Smooth muscle cell of the umbilical artery (primary cell): Measurements from ENCODE around the gene PCDHGA1. TPM values are rescaled to one million over a fixed set of nuclear protein-coding genes. Genes with fewer than 3 reads are reported as not detected.

Source experiments
- total RNA-seq: library from RNA; depleted of rRNA; stranded (reverse); fragments of >200 nt; gene quantifications from 2 replicates; pipeline ENCODE4 v1.2.3, GENCODE V29; 2014

The PCDHGA1 gene
- 0.69 and 0.89 TPM in 2 replicates for total RNA-seq

DNA sequence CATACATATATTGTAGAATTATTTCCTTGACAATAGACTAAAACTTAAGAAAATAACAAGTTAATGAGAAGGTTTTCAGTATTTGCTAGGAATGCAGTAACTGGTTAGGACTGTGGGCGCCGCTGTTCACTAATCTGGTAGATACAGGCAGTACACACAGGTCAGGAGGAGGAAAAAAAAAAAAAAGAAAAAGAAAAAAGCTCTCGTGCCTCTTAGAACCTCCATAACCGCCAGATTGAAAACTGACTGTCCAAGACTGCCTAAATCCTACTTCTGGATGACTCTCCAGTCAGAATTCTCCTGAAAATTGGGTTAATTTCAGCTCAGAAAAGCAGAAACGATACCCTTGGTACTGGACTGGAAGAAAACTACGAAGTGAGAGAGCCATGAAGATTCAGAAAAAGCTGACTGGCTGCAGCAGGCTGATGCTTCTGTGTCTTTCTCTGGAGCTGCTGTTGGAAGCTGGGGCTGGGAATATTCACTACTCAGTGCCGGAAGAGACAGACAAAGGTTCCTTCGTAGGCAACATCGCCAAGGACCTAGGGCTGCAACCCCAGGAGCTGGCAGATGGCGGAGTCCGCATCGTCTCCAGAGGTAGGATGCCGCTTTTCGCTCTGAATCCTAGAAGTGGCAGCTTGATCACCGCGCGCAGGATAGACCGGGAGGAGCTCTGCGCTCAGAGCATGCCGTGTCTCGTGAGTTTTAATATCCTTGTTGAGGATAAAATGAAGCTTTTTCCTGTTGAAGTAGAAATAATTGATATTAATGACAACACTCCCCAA lies at the start of gene PCDHGA1:
Gene PCDHGA1 (plus strand): TSS at position 216 of the 782 bp plus-strand sequence.

GRCh38 chr5:141303756-141304155 lies 26.6 kb upstream of the PCDHGA1 start, which contains the start of gene SLC25A2:
SLC25A2 (minus strand) TSS chr5:141304049; CDS start chr5:141303865, 184 bp downstream.

GRCh38 chr5:141320225-141321169 lies 9.8 kb upstream of the PCDHGA1 start, which contains the start of gene TAF7:
TAF7 (minus strand) TSS chr5:141320784; CDS start chr5:141320044, 740 bp downstream.

DNA sequence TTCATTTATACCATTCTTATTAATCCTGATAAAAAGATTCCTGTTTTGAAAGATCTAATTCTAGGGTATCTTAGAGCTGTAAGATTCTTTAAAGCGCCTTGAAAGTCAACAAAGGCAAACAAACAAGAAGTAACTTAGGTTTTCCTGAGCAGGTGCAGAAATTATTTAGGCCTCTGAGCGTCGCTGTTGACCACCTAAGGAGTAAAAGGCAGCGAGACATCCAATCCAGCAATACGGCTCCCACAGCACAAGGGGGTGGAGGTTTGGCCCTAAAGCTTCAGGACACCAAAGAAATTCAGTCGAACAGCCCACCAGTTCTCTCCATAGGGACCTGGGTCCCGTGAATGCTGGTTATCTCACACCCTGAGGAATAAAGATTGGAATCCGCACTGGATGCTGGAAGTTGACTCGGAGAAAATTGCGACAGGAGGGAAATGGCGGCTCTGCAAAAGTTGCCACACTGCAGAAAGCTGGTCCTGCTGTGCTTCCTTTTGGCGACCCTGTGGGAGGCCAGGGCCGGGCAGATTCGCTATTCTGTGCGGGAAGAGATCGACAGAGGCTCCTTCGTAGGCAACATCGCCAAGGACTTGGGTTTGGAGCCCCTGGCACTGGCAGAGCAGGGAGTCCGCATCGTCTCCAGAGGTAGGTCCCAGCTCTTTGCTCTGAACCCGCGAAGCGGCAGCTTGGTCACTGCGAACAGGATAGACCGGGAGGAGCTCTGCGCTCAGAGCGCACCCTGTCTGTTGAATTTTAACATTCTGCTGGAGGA lies 8.4 kb downstream of the PCDHGA1 start, which contains the start of gene PCDHGA2:
Gene PCDHGA2 (plus strand): TSS at position 223 of the 769 bp plus-strand sequence.

DNA sequence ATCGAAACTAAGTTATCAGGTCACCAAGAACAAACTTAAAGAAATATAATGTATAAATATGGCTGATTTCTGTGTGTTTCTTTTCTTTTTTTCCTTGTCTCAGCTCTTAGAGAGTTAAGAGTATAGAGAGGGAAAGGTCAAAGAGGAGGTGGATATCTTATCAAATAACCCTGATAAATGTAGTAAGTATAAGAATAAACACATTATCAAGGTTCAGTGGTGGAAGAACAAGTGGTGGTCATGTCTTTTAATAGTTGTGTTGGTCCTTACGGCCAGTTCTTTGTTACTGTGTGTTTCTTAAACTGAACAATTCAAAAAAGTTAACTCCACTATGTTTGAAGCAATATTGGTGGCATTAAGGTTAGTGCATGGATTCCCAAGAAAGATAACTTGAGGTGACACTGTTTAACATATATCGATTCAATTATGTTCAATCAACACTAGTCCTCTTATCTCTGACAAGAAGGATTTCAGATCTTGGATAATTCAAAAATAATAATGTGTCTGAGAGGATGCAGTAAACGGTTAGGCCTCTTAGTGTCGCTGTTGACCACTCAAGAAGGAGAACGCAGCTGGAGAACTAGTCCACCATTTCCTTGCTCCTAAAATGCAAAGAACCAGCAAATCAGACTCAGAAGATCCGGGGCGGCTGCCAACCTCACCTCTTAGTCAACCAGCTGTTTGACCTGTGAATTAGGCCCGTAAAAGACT lies 13.1 kb downstream of the PCDHGA1 start, which contains the start of gene PCDHGA3:
Gene PCDHGA3 (plus strand): TSS at position 588 of the 711 bp plus-strand sequence. CDS start 205 bp downstream, outside the sequence.

GRCh38 chr5:141349917-141350619 lies 19.8 kb downstream of the PCDHGA1 start, which contains the start of gene PCDHGB1:
PCDHGB1 (plus strand) TSS chr5:141350099; CDS start chr5:141350261, 162 bp downstream.

GRCh38 chr5:141354900-141355469 lies 24.7 kb downstream of the PCDHGA1 start, which contains the start of gene PCDHGA4:
PCDHGA4 (plus strand) TSS chr5:141355021; CDS start chr5:141355108, 87 bp downstream.

GRCh38 chr5:141359790-141360426 lies 29.6 kb downstream of the PCDHGA1 start, which contains the start of gene PCDHGB2:
PCDHGB2 (plus strand) TSS chr5:141359994; CDS start chr5:141360136, 142 bp downstream.

GRCh38 chr5:141363952-141364660 lies 33.8 kb downstream of the PCDHGA1 start, which contains the start of gene PCDHGA5:
PCDHGA5 (plus strand) TSS chr5:141364162; CDS start chr5:141364331, 169 bp downstream.

GRCh38 chr5:141369994-141370848 lies 39.9 kb downstream of the PCDHGA1 start, which contains the start of gene PCDHGB3:
PCDHGB3 (plus strand) TSS chr5:141370242; CDS start chr5:141370395, 153 bp downstream.

DNA sequence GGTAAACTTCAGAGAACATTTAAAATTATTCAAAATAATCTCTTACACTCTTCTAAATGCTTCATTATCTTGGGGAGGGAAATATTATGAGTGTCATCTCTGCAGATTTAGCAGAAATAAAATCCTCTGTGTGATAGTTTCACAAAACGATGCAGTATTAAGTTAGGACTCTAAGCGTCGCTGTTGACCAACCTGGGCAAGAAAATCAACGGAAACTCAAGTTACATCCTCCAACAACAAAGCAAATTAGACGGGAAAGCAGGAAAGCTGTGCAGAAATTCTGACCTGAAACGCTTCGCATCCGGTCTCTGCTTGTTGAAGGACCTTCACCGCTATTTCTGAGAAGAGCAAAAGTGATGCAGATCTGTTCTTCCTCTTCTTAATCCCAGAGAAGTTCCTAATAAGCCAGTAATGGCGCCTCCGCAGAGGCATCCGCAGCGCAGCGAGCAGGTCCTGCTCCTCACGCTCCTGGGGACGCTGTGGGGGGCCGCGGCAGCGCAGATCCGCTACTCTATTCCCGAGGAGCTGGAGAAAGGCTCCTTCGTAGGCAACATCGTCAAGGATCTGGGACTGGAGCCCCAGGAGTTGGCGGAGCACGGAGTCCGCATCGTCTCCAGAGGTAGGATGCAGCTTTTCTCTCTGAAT lies 43.5 kb downstream of the PCDHGA1 start, which contains the start of gene PCDHGA6:
Gene PCDHGA6 (plus strand): TSS at position 219 of the 645 bp plus-strand sequence. CDS start 193 bp downstream, at position 412.

DNA sequence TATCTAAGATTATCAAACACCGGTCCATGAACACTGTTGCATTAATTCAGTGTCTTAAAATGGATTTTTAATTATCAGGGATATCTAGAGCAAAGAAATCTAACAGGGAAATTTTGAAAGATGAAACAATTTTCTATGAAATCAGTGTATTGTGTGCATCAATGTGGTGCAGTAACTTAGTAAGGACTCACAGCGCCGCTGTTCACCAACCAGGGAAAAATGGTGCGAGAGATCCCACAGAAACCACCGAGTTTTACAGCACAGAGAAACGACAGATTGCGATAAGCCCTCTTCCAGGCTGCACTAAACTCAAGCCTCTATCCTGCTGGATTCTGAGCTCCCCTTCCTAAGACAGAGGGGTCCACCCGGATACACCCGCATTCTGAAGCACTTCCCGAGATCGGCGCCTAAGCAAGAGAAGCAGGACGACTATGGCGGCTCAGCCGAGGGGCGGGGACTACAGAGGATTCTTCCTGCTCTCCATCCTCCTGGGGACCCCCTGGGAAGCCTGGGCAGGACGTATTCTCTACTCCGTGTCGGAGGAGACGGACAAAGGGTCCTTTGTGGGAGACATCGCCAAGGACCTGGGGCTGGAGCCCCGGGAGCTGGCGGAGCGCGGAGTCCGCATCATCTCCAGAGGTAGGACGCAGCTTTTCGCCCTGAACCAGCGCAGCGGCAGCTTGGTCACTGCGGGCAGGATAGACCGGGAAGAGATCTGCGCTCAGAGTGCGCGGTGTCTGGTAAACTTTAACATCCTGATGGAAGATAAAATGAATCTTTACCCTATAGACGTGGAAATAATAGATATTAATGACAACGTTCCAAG lies 52.4 kb downstream of the PCDHGA1 start, which contains the start of gene PCDHGA7:
Gene PCDHGA7 (plus strand): TSS at position 274 of the 826 bp plus-strand sequence. CDS start 158 bp downstream, at position 432.

DNA sequence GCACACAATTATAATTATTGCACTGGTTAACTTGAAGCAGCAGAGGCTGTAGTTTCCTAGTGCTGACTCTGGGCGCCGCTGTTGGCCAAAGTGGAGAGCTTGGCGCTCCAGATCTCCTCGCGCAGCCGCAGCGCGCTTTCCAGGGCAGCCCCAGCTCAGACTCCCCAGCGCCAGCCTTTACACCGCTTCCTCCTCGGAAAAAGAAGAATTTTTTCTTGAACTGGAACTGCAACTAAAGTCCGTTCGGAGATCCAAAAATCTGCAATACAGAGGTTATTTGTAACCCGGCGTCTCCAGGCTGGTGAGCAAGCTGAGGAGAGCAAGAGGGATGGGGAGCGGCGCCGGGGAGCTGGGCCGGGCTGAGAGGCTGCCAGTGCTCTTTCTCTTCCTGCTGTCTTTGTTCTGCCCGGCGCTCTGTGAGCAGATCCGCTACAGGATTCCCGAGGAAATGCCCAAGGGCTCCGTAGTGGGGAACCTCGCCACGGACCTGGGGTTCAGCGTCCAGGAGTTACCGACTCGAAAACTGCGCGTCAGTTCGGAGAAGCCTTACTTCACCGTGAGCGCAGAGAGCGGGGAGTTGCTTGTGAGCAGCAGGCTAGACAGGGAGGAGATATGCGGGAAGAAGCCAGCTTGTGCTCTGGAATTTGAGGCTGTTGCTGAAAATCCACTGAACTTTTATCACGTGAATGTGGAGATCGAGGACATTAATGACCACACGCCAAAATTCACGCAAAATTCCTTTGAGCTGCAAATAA lies 57.4 kb downstream of the PCDHGA1 start, which contains the start of gene PCDHGB4:
Gene PCDHGB4 (plus strand): TSS at position 142 of the 755 bp plus-strand sequence. CDS start 187 bp downstream, at position 329.

DNA sequence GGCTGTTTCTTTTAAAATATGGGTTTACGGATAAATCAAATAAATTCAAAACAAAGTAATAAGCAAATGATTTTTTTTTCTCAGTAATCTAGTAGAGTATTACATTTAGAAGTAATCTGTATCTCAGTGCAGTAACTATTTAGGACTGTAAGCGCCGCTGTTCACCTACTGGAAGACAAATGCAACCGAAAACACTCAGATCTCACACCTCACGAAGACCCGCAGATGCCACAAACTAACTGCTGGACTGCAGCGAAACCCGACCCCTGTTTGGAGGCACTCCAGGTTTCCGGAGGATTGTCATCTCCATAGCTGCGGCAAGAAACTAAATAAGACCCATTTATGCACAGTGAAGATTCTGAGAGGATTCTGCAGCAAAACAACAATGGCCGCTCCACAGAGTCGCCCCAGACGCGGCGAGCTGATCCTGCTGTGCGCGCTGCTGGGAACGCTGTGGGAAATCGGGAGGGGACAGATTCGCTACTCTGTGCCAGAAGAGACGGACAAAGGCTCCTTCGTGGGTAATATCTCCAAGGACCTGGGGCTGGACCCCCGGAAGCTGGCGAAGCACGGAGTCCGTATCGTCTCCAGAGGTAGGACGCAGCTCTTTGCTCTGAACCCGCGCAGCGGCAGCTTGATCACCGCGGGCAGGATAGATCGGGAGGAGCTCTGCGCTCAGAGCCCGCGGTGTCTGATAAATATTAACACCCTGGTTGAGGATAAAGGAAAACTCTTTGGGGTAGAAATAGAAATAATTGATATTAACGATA lies 62.3 kb downstream of the PCDHGA1 start, which contains the start of gene PCDHGA8:
Gene PCDHGA8 (plus strand): TSS at position 205 of the 770 bp plus-strand sequence. CDS start 181 bp downstream, at position 386.

